Suprapubic skin (tissue), 4 donors: ENCODE data around the gene FA2H.

ENCODE experiments used
- EP300 ChIP-seq: sonication (generic); formaldehyde crosslinking; IDR thresholded peaks from one replicate; pipeline ENCODE4 v1.6.1; 2017; ENCODE audit warnings: antibody characterized with exemption
- POLR2A ChIP-seq, 2 donors: fragments of 450-650 bp; IDR thresholded peaks; one replicate each; pipeline ENCODE4 v1.6.1; 2017; ENCODE audit warnings: antibody characterized with exemption in 2 of 2, mild to moderate bottlenecking in 2 of 2, moderate library complexity in 2 of 2
- POLR2AphosphoS5 ChIP-seq, 3 donors: sonication (generic); formaldehyde crosslinking; IDR thresholded peaks; one replicate each; pipeline ENCODE4 v1.6.1; 2017; ENCODE audit warnings: antibody characterized with exemption in 3 of 3
- TF ChIP-seq, protein P1 (sequence below), 2 donors: fragments of 200-600 bp in 1 of 2; fragments of 450-650 bp in 1 of 2; sonication (generic) in 1 of 2; IDR thresholded peaks; one replicate each; pipeline ENCODE4 v1.5.1; 2016 to 2019; ENCODE audit warnings: antibody characterized with exemption in 2 of 2, mild to moderate bottlenecking in 1 of 2, moderate library complexity in 1 of 2

DNA sequence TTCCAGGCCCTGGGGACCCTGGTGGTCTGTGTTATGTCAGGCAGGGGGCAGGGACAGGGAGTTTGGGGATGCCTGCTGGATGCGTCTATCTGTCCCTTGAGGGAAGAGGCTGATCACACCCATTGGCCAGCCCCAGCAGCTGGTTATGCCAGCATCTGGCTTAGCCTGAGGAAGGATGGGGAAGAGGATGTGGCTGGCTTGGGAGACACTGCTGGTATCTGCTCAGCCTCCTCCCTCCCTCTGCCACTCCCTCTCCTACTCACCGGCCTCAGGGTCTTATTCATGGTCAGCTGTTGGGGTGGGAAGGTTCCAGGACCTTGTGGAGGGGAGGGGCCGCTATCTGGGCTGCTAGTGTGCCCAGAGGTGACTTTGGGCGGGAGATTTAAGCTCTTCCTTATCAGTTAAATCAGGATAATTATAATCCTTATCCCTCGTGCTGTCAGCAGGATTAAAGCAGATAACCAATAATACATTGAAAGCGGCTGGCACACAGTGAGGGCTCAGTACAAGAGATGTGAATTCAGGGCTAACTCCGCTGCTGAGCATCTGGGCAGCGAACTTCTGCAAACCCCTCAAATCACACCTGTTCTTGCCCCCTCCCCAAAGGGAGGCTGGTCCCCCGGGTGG lies 38.0 kb downstream of the FA2H start:
- TF ChIP-seq, protein P1, sequence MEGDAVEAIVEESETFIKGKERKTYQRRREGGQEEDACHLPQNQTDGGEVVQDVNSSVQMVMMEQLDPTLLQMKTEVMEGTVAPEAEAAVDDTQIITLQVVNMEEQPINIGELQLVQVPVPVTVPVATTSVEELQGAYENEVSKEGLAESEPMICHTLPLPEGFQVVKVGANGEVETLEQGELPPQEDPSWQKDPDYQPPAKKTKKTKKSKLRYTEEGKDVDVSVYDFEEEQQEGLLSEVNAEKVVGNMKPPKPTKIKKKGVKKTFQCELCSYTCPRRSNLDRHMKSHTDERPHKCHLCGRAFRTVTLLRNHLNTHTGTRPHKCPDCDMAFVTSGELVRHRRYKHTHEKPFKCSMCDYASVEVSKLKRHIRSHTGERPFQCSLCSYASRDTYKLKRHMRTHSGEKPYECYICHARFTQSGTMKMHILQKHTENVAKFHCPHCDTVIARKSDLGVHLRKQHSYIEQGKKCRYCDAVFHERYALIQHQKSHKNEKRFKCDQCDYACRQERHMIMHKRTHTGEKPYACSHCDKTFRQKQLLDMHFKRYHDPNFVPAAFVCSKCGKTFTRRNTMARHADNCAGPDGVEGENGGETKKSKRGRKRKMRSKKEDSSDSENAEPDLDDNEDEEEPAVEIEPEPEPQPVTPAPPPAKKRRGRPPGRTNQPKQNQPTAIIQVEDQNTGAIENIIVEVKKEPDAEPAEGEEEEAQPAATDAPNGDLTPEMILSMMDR (IDR thresholded peaks at IDR 0.05), result no peak
- no peak for TF ChIP-seq POLR2AphosphoS5 (IDR thresholded peaks at IDR 0.05)
- TF ChIP-seq POLR2A (IDR thresholded peaks at IDR 0.05), result no peak
- no peak for TF ChIP-seq EP300
